DOHH2 (cell line): Measurements from ENCODE around the gene CAMKV.

Experiments used
- H3F3A ChIP-seq: fragments of 200-600 bp; sonication (generic), shearing (Covaris generic); 2 replicates; pipeline ENCODE4 v1.6.0; 2016; ENCODE audit warnings: antibody characterized with exemption, mild to moderate bottlenecking; ENCODE audit not compliant: control insufficient read depth, insufficient read depth
- H3K27ac ChIP-seq: fragments of 200-600 bp; sonication (generic); 2 replicates; pipeline ENCODE4 v1.5.1; 2014; ENCODE audit warnings: low read depth, mild to moderate bottlenecking, low read length, moderate library complexity
- H3K27me3 ChIP-seq: fragments of 200-600 bp; sonication (generic); 2 replicates; pipeline ENCODE4 v1.6.1; 2014; ENCODE audit warnings: mild to moderate bottlenecking, low read length, mixed read lengths; ENCODE audit not compliant: control insufficient read depth
- H3K36me3 ChIP-seq: fragments of 200-600 bp; sonication (generic); 2 replicates; pipeline ENCODE4 v1.6.1; 2014; ENCODE audit warnings: mild to moderate bottlenecking, low read length, moderate library complexity, mixed read lengths; ENCODE audit not compliant: control insufficient read depth
- H3K4me1 ChIP-seq: fragments of 200-600 bp; sonication (generic); 2 replicates; pipeline ENCODE4 v1.6.1; 2014; ENCODE audit warnings: mild to moderate bottlenecking, low read length, mixed read lengths; ENCODE audit not compliant: control insufficient read depth
- H3K4me2 ChIP-seq: fragments of 200-600 bp; sonication (generic); 2 replicates; pipeline ENCODE4 v1.6.0; 2014; ENCODE audit warnings: mild to moderate bottlenecking, low read length, moderate library complexity
- H3K4me3 ChIP-seq: fragments of 200-600 bp; sonication (generic); 2 replicates; pipeline ENCODE4 v1.5.1; 2014; ENCODE audit warnings: mild to moderate bottlenecking, low read length, mixed read lengths
- H3K79me2 ChIP-seq: fragments of 200-600 bp; sonication (generic); 2 replicates; pipeline ENCODE4 v1.6.1; 2014; ENCODE audit warnings: mild to moderate bottlenecking, low read length, mixed read lengths; ENCODE audit not compliant: control insufficient read depth
- H3K9me2 ChIP-seq: fragments of 200-600 bp; sonication (generic); replicated peaks from 2 replicates; pipeline ENCODE4 v1.6.1; 2014; ENCODE audit warnings: mild to moderate bottlenecking, low read length, mixed read lengths; ENCODE audit not compliant: control insufficient read depth
- H3K9me3 ChIP-seq: fragments of 200-600 bp; sonication (generic); 2 replicates; pipeline ENCODE4 v1.6.1; 2014; ENCODE audit warnings: antibody characterized with exemption, low read length, mixed read lengths; ENCODE audit not compliant: control insufficient read depth, insufficient read depth
- H4K20me1 ChIP-seq: fragments of 200-600 bp; sonication (generic); 2 replicates; pipeline ENCODE4 v1.6.0; 2014; ENCODE audit warnings: low read depth, mild to moderate bottlenecking, antibody characterized with exemption, low read length, moderate library complexity; ENCODE audit not compliant: control insufficient read depth, insufficient read depth
- EZH2phosphoT487 ChIP-seq: fragments of 200-600 bp; sonication (generic); IDR thresholded peaks from 2 replicates; pipeline ENCODE4 v1.6.1; 2017; ENCODE audit warnings: borderline replicate concordance, mild to moderate bottlenecking, antibody characterized with exemption, low read length, moderate library complexity, mixed read lengths
- TF ChIP-seq, protein P1 (sequence below): fragments of 200-600 bp; sonication (generic); IDR thresholded peaks from one replicate; pipeline ENCODE4 v1.5.1; 2014; ENCODE audit warnings: antibody characterized with exemption, mild to moderate bottlenecking, low read depth, low read length; ENCODE audit not compliant: poor library complexity, severe bottlenecking

The CAMKV gene

DNA sequence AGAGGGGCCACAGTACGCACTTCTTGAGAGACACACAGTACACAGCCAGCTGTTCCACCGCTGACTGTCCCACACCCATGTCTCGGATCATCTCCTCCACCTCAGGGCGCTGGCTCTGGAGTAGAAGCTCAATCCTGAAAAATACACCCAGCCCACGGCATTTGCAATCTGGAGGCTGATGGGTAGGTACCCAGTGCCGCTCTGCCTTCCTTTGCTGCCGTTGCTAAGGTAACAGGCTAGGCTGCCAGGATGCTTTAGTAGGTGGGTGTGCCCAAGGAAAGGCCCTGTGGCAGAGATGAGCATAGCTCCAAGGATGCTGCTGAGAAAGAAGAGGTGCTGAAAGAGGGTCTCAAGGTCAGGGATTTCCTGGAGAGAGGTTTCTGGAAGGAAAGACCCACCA, 27.9 kb downstream of the CAMKV start:
- Histone ChIP-seq H3K4me1 (peaks cover 15% of the 10 kb centered on the region), H3K36me3 (peaks cover 83% of the 10 kb centered on the region)

DNA sequence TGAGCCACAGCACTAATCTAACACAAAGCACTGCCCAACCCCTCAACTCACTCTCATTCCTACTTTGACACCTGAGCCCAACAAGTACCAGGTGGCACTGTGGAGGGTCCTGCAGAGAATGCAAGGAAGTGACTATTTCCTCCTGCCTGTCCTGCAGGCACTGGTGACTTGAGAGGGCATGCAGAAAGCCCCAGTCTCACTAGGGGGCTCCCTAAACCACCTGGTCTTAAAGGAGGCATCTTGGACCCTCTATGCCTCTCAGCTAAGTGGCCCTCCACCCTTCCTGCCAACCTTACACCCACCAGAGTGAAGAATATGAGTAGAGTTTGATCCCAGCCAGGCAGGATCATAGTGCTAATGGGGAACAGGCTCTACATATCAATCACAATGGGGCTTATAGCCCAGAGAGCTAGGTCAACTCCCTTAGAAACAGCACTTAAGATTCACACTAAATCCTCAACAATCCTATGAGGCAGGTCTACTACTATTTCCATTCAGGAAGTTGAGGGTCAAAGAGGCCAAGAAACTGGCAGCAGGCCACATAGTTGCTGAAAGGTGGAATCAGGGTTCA, 28.5 kb downstream of the CAMKV start:
- Histone ChIP-seq H3K27me3 (no peaks in the 10 kb centered on the region), H3K4me3 (no peak overlapping the region), H3K4me2 (no peak overlapping the region), H3K9me2 (no peaks in the 10 kb centered on the region), H3K36me3 (peaks cover 85% of the 10 kb centered on the region), H3F3A (no peaks in the 10 kb centered on the region), H3K27ac (no peak overlapping the region), H3K79me2 (no peaks in the 10 kb centered on the region), H4K20me1 (no peaks in the 10 kb centered on the region), H3K4me1 (peaks cover 15% of the 10 kb centered on the region), H3K9me3 (no peaks in the 10 kb centered on the region)
- no peak for TF ChIP-seq EZH2phosphoT487
- TF ChIP-seq, protein P1, sequence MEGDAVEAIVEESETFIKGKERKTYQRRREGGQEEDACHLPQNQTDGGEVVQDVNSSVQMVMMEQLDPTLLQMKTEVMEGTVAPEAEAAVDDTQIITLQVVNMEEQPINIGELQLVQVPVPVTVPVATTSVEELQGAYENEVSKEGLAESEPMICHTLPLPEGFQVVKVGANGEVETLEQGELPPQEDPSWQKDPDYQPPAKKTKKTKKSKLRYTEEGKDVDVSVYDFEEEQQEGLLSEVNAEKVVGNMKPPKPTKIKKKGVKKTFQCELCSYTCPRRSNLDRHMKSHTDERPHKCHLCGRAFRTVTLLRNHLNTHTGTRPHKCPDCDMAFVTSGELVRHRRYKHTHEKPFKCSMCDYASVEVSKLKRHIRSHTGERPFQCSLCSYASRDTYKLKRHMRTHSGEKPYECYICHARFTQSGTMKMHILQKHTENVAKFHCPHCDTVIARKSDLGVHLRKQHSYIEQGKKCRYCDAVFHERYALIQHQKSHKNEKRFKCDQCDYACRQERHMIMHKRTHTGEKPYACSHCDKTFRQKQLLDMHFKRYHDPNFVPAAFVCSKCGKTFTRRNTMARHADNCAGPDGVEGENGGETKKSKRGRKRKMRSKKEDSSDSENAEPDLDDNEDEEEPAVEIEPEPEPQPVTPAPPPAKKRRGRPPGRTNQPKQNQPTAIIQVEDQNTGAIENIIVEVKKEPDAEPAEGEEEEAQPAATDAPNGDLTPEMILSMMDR = peak; percentile 91

More for the DNA sequence above, 27.9 kb downstream of the CAMKV start:
- no peak for TF ChIP-seq EZH2phosphoT487
- TF ChIP-seq, protein P1 = no peak
- H3K9me2 ChIP-seq = no peaks in the 10 kb centered on the region
- H3K79me2 ChIP-seq = no peaks in the 10 kb centered on the region
- H3K27me3 ChIP-seq = no peaks in the 10 kb centered on the region
- no peak overlapping the region for H3K4me2 ChIP-seq
- no peak overlapping the region for H3K4me3 ChIP-seq
- no peaks in the 10 kb centered on the region for H3K9me3 ChIP-seq
- no peaks in the 10 kb centered on the region for H3F3A ChIP-seq
- H4K20me1 ChIP-seq = no peaks in the 10 kb centered on the region
- H3K27ac ChIP-seq = no peak overlapping the region

DNA sequence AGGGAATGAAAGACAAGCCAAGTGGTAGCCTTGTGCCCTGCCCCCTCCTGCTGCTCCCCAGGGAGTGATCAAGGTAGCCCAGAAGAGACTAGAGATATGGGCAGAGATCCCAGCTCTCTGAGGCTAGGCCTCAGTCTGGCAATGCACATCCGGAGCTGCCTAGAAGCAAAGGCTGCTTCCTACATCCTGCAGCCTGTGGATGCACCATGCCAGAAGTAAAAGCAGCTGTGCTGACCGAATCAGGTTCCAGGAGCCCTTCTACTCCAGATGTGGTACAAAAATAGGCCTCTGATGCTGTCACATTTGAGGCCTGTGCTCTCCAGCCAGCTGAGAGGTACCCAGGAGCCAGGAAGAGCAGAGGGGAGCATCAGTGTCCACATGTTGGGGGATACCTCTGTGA, 29.3 kb downstream of the CAMKV start:
- no peak overlapping the region for H3K4me3 ChIP-seq
- H3F3A ChIP-seq = no peaks in the 10 kb centered on the region
- no peaks in the 10 kb centered on the region for H3K27me3 ChIP-seq
- no peaks in the 10 kb centered on the region for H3K79me2 ChIP-seq
- no peaks in the 10 kb centered on the region for H3K9me3 ChIP-seq
- H3K36me3 ChIP-seq = peaks cover 78% of the 10 kb centered on the region
- peaks cover 15% of the 10 kb centered on the region for H3K4me1 ChIP-seq
- H4K20me1 ChIP-seq = no peaks in the 10 kb centered on the region
- no peak for TF ChIP-seq EZH2phosphoT487
- TF ChIP-seq, protein P1 = no peak
- no peak overlapping the region for H3K4me2 ChIP-seq
- H3K27ac ChIP-seq = no peak overlapping the region
- H3K9me2 ChIP-seq = no peaks in the 10 kb centered on the region
